Measurements from ENCODE around the gene SARS1. TPM values are rescaled to one million over a fixed set of nuclear protein-coding genes. Genes with fewer than 3 reads are reported as not detected.

The SARS1 gene
- total RNA-seq, 1 donor from 2014 or later, result 92.8 TPM

DNA sequence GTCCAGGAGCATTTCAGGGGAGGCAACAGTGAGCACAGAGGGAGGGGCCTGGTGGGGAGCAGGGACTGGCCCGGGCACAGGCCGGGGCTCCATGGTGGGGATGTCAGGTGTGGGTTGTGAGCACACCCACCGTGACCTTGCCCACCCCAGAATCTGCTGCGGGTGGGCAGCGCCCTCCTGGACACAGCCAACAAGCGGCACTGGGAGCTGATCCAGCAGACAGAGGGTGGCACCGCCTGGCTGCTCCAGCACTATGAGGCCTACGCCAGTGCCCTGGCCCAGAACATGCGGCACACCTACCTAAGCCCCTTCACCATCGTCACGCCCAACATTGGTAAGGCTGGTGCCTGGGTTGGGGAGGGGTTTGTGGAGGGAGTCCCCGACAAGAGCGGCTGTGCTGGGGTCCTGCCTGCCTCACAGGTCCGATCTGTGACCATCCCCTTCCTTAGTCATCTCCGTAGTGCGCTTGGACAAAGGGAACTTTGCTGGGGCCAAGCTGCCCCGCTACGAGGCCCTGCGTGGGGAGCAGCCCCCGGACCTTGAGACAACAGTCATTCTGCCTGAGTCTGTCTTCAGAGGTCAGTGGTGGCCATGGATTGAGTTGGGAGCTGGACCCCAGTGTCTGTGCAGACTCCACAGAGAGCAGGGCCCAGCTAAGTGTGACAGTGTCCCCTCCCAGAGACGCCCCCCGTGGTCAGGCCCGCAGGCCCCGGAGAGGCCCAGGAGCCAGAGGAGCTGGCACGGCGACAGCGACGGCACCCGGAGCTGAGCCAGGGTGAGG, 54.9 kb downstream of the SARS1 start:
- intact Hi-C loops (cut with DNase I), result no loop called here
- ATAC-seq (ENCODE audit: poor library complexity) (no peak), DNase-seq (peak; percentile 20)

DNA sequence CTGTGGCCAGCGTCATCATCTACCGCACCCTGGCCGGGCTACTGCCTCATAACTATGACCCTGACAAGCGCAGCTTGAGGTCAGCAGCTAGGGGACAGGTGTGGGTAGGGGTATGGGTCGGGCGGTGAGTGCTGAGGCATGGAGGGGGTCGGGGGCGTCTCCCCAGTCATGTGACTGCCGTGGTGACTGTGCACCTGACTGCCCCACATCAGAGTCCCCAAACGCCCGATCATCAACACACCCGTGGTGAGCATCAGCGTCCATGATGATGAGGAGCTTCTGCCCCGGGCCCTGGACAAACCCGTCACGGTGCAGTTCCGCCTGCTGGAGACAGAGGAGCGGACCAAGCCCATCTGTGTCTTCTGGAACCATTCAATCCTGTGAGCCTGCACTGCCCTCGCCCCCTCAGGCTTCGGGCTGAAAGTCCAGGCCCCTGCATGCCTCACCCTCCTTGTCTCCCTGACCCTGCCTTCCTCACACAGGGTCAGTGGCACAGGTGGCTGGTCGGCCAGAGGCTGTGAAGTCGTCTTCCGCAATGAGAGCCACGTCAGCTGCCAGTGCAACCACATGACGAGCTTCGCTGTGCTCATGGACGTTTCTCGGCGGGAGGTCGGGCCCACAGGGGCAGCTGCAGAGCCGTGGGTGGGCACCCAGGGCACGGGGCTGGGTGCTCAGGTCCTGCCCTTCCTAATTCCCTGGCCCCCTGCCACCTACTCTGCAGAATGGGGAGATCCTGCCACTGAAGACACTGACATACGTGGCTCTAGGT, 55.7 kb downstream of the SARS1 start:
- intact Hi-C loops (cut with DNase I), result no loop called here
- no peak for DNase-seq
- ATAC-seq (ENCODE audit: poor library complexity), result no peak

GRCh38 chr1:109269981-109270622, 56.4 kb downstream of the SARS1 start:
- ATAC-seq (ENCODE audit: poor library complexity) (no peak), DNase-seq (peak; percentile 38)
- intact Hi-C loops (cut with DNase I), result loop anchor here (10.0 kb wide), 1 partner anchor 265 kb away; the partner anchor contains the start of gene GPR61

GRCh38 chr1:109270623-109271317, 57.1 kb downstream of the SARS1 start:
- intact Hi-C loops (cut with DNase I), result loop anchor here (10.0 kb wide), 1 partner anchor 264 kb away; the partner anchor contains the start of gene GPR61
- DNase-seq (peak; percentile 36), ATAC-seq (ENCODE audit: poor library complexity) (no peak)

DNA sequence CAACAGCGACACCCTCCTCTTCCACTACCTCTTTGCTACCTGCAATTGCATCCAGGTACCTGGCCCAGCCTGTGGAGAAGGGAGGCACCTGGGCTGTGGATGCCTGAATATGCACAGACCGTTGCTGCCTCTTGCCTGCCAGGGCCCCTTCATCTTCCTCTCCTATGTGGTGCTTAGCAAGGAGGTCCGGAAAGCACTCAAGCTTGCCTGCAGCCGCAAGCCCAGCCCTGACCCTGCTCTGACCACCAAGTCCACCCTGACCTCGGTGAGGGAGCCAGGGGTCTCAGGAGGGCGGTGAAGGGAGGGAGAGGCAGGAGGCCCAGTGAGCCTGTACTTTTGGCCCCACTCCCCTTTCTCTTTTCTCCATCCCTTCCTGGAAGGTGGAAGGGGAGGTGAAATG, 57.7 kb downstream of the SARS1 start:
- ATAC-seq (ENCODE audit: poor library complexity), result no peak
- no peak for DNase-seq
- intact Hi-C loops (cut with DNase I), result loop anchor here (10.0 kb wide), 1 partner anchor 263 kb away; the partner anchor contains the start of gene GPR61

- ATAC-seq (ENCODE audit: poor library complexity) (no peak), DNase-seq (peak; percentile 44)
- intact Hi-C loops (cut with DNase I), result loop anchor here (10.0 kb wide), 1 partner anchor 263 kb away; the partner anchor contains the start of gene GPR61
Measured at GRCh38 chr1:109272021-109272799, 58.5 kb downstream of the SARS1 start.

DNA sequence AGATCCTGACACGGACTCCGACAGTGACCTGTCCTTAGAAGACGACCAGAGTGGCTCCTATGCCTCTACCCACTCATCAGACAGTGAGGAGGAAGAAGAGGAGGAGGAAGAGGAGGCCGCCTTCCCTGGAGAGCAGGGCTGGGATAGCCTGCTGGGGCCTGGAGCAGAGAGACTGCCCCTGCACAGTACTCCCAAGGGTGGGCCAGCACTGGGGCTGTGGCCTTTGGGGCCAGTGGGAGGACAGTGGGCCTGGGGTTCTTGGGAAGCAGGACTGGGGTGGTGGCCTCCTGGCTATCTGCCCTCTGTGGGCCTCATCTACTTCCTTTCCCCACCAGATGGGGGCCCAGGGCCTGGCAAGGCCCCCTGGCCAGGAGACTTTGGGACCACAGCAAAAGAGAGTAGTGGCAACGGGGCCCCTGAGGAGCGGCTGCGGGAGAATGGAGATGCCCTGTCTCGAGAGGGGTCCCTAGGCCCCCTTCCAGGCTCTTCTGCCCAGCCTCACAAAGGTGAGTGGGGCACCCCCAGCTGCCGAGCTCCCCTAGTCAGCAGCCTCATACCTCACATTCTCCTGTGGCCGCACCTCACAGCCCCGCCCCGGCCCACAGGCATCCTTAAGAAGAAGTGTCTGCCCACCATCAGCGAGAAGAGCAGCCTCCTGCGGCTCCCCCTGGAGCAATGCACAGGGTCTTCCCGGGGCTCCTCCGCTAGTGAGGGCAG, 59.3 kb downstream of the SARS1 start:
- no peak for ATAC-seq (ENCODE audit: poor library complexity)
- DNase-seq, result peak; percentile 23
- intact Hi-C loops (cut with DNase I), result loop anchor here (10.0 kb wide), 1 partner anchor 262 kb away; the partner anchor contains the start of gene GPR61

DNA sequence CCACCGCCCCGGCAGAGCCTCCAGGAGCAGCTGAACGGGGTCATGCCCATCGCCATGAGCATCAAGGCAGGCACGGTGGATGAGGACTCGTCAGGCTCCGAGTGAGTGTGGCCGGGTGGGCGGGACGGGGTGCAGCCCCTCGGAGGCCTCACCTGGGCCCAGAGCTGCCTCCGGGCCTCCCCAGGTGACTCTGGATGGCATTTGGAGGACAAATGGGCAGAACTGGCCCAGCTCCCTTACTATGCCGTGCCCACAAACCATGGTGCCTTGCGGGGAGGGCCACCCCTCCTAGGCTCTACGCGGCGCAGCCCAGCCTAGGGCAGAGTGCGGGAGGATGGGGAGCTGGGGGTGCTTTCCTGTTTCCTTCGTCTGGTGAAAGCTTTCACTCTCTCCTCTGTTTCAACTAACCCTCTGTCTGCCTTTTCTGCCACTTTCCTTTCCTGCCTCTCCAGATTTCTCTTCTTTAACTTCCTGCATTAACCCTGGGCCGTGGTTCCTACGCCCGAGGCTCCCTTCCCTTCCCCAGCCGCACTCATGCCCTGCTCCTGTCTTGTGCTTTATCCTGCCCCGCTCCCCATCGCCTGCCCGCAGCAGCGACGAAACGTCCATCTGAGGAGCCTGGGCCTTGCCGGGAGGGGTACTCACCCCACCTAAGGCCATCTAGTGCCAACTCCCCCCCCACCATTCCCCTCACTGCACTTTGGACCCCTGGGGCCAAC, 60.0 kb downstream of the SARS1 start:
- DNase-seq (peak; percentile 19), ATAC-seq (ENCODE audit: poor library complexity) (no peak)
- intact Hi-C loops (cut with DNase I), result loop anchor here (10.0 kb wide), 1 partner anchor 261 kb away; the partner anchor contains the start of gene GPR61

GRCh38 chr1:109274533-109275476, 61.1 kb downstream of the SARS1 start:
- ATAC-seq (ENCODE audit: poor library complexity) (no peak), DNase-seq (peak; percentile 58)
- intact Hi-C loops (cut with DNase I), result loop anchor here (10.0 kb wide), 1 partner anchor 260 kb away; the partner anchor contains the start of gene GPR61

DNA sequence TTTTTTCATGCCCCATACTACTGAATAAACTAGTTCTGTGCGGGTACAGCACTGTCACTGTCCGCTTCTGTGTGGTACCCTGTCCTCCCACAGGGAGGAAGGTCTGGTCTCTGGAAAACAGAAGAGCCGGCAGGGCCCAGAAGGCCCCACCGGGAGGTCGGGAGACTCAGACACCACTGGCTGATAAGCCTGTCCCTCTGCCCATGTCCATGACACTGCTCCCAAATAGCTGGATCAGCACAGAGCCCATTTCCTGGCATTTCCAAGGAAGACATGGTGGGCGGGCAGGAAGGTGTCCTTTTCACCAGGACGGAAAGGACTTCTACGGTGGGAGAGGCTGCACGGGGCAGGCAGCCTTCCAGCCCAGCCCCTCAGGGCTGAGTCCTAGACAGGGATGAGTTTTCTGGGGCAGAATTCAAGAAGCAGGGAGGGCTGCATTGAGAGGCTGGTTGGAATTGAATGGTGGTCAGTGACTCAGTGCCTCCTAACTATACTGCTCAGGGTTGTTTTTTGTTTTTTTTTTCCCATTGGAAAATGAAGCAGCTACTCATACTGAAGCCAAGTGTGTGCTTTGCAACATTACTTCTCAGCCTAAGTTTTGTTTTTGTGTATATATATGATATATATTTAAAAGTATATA, 62.1 kb downstream of the SARS1 start:
- DNase-seq (peak; percentile 13), ATAC-seq (ENCODE audit: poor library complexity) (no peak)
- intact Hi-C loops (cut with DNase I), result loop anchor here (2.0 to 10.0 kb wide), 2 partner anchors 123 to 259 kb away; partner anchors contain the start of gene GPR61

GRCh38 chr1:109277434-109278204, 63.9 kb downstream of the SARS1 start:
- DNase-seq (peak; percentile 85), ATAC-seq (ENCODE audit: poor library complexity) (peak; percentile 76)
- intact Hi-C loops (cut with DNase I), result loop anchor here (2.0 to 10.0 kb wide), 2 partner anchors 121 to 257 kb away; partner anchors contain the start of gene GPR61

DNA sequence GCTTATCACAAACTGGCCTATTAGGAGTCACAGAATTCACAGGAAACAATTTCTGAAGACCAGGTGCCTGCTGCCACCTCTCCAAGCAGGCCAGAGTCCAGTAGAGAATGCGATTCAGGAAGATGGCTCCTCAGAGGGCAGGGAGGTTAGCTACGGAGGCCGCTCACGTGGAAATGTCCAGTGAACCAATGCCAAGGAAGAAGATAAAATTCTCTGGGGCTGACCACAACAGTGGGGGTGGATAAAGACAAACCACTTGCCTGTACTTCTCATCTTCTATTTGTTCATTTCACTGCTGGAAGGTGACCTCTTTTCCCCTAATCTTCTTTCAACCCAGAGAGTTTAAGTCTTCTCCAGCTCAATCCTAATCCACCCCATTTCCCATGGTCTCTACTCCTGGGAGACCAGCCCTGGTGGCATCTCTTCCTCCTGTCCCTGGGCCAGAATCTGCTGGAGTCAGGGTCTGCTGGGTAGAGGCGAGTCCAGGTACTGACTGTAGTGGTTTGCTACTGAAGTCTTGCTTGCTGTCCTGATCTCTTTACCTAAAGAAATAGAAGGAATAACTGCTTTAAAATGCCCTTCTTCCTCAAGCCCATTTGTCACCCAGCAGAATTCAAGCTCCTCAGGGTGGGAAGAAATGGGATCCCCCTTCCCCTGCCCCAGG, 66.0 kb downstream of the SARS1 start:
- DNase-seq, result no peak
- ATAC-seq (ENCODE audit: poor library complexity), result no peak
- intact Hi-C loops (cut with DNase I), result loop anchor here (10.0 kb wide), 1 partner anchor 255 kb away; the partner anchor contains the start of gene GPR61

- DNase-seq (no peak), ATAC-seq (ENCODE audit: poor library complexity) (no peak)
- intact Hi-C loops (cut with DNase I), result no loop called here
Measured at GRCh38 chr1:109280862-109281261, 67.1 kb downstream of the SARS1 start.

Measured in Right ventricle myocardium superior (tissue), 1 donor.